Measurements from ENCODE around the gene LAMTOR4. TPM values are rescaled to one million over a fixed set of nuclear protein-coding genes. Genes with fewer than 3 reads are reported as not detected.

Gene LAMTOR4
- total RNA-seq, 2 experiments from 2014 or later, result 108 to 116 TPM

- H3K4me3 Mint-ChIP-seq, result no peak overlapping the region
- no peaks in the 10 kb centered on the region for H3K27me3 Mint-ChIP-seq
- ATAC-seq, result no peak
- H3K36me3 Mint-ChIP-seq (ENCODE audit: low read depth), result peaks cover 21% of the 10 kb centered on the region
- intact Hi-C loops (cut with micrococcal nuclease), result no loop called here
- H3K27ac Mint-ChIP-seq, result no peak overlapping the region
- H3K4me1 Mint-ChIP-seq (ENCODE audit: low read depth), result peaks cover 2% of the 10 kb centered on the region
- no peak for TF ChIP-seq CTCF (IDR thresholded peaks at IDR 0.05)
- ChIA-PET POLR2A (interaction anchor here (1.3 kb wide), 1 partner anchor 12 kb away, joined by 3 read pairs; no protein-coding TSS in a partner anchor), CTCF (no interaction called here)
- H3K9me3 Mint-ChIP-seq, result no peaks in the 10 kb centered on the region
- no peak for DNase-seq
Observed at GRCh38 chr7:100107890-100108289, 40.8 kb upstream of the LAMTOR4 start.

GRCh38 chr7:100109521-100110163, 39.1 kb upstream of the LAMTOR4 start:
- ATAC-seq (no peak), DNase-seq (no peak)
- no peak for TF ChIP-seq CTCF (IDR thresholded peaks at IDR 0.05)
- intact Hi-C loops (cut with micrococcal nuclease), result no loop called here
- Mint-ChIP-seq H3K27me3 (no peaks in the 10 kb centered on the region), H3K4me1 (ENCODE audit: low read depth) (no peaks in the 10 kb centered on the region), H3K4me3 (no peak overlapping the region), H3K36me3 (ENCODE audit: low read depth) (peaks cover 19% of the 10 kb centered on the region), H3K27ac (no peak overlapping the region), H3K9me3 (no peaks in the 10 kb centered on the region)
- POLR2A ChIA-PET, result interaction anchor here (1.0 to 1.1 kb wide), 2 partner anchors 19 to 27 kb away, joined by 3 read pairs; no protein-coding TSS in a partner anchor
- CTCF ChIA-PET, result no interaction called here

GRCh38 chr7:100111156-100111555, 37.6 kb upstream of the LAMTOR4 start:
- H3K27ac Mint-ChIP-seq, result no peak overlapping the region

GRCh38 chr7:100111914-100112313, 36.8 kb upstream of the LAMTOR4 start:
- ChIA-PET POLR2A (interaction anchor here (0.8 to 4.8 kb wide), 6 partner anchors 10 to 316 kb away, joined by 4 to 59 read pairs (median 8); partner anchors contain the start of genes AP4M1, MCM7 and ZCWPW1), CTCF (interaction anchor here (0.6 to 1.5 kb wide), 3 partner anchors 10 to 110 kb away, joined by 3 to 4 read pairs (median 4); partner anchors contain the start of gene AP4M1)
- no peak for TF ChIP-seq CTCF (IDR thresholded peaks at IDR 0.05)
- intact Hi-C loops (cut with micrococcal nuclease), result no loop called here
- ATAC-seq (no peak), DNase-seq (no peak)
- H3K27me3 Mint-ChIP-seq, result no peaks in the 10 kb centered on the region
- H3K27ac Mint-ChIP-seq, result no peak overlapping the region
- no peaks in the 10 kb centered on the region for H3K9me3 Mint-ChIP-seq
- H3K4me1 Mint-ChIP-seq (ENCODE audit: low read depth), result no peaks in the 10 kb centered on the region
- H3K36me3 Mint-ChIP-seq (ENCODE audit: low read depth), result peaks cover 18% of the 10 kb centered on the region
- no peak overlapping the region for H3K4me3 Mint-ChIP-seq

More at GRCh38 chr7:100111156-100111555, 37.6 kb upstream of the LAMTOR4 start:
- no peaks in the 10 kb centered on the region for H3K4me1 Mint-ChIP-seq (ENCODE audit: low read depth)
- CTCF ChIA-PET, result interaction anchor here (0.8 to 1.2 kb wide), 2 partner anchors 9 to 20 kb away, joined by 3 to 4 read pairs; no protein-coding TSS in a partner anchor
- H3K4me3 Mint-ChIP-seq, result no peak overlapping the region
- peaks cover 21% of the 10 kb centered on the region for H3K36me3 Mint-ChIP-seq (ENCODE audit: low read depth)
- ATAC-seq (no peak), DNase-seq (no peak)
- POLR2A ChIA-PET, result interaction anchor here (0.8 to 4.8 kb wide), 5 partner anchors 9 to 645 kb away, joined by 3 to 59 read pairs (median 7); partner anchors contain the start of genes AP4M1, ATP5MF and MCM7
- H3K9me3 Mint-ChIP-seq, result no peaks in the 10 kb centered on the region
- intact Hi-C loops (cut with micrococcal nuclease), result no loop called here
- TF ChIP-seq CTCF (IDR thresholded peaks at IDR 0.05), result no peak
- H3K27me3 Mint-ChIP-seq, result no peaks in the 10 kb centered on the region

GRCh38 chr7:100115026-100115425, 33.7 kb upstream of the LAMTOR4 start:
- ChIA-PET CTCF (no interaction called here), POLR2A (interaction anchor here (1.0 to 4.8 kb wide), 2 partner anchors 11 to 13 kb away, joined by 4 to 59 read pairs; partner anchors contain the start of genes AP4M1, MBLAC1 and MCM7)
- ATAC-seq (no peak), DNase-seq (no peak)
- TF ChIP-seq CTCF (IDR thresholded peaks at IDR 0.05), result no peak
- Mint-ChIP-seq H3K27ac (no peak overlapping the region), H3K27me3 (no peaks in the 10 kb centered on the region), H3K36me3 (ENCODE audit: low read depth) (peaks cover 12% of the 10 kb centered on the region), H3K9me3 (no peaks in the 10 kb centered on the region), H3K4me3 (no peak overlapping the region), H3K4me1 (ENCODE audit: low read depth) (peaks cover 8% of the 10 kb centered on the region)
- intact Hi-C loops (cut with micrococcal nuclease), result no loop called here
